NCI-H1092 treated with DMSO at 0.1 percent for 48 hours (cell line): ENCODE results near the gene PTPRN2.
"Not testable (repeated sequence)": the region's sequence is repeated elsewhere in the genome, so short reads cannot be mapped to it uniquely, and the experiment has no call there.

Experiments used
- DNase-seq: peaks from one replicate; lab custom pipeline; 2025; lab: John Stamatoyannopoulos, UW

The PTPRN2 gene

DNA sequence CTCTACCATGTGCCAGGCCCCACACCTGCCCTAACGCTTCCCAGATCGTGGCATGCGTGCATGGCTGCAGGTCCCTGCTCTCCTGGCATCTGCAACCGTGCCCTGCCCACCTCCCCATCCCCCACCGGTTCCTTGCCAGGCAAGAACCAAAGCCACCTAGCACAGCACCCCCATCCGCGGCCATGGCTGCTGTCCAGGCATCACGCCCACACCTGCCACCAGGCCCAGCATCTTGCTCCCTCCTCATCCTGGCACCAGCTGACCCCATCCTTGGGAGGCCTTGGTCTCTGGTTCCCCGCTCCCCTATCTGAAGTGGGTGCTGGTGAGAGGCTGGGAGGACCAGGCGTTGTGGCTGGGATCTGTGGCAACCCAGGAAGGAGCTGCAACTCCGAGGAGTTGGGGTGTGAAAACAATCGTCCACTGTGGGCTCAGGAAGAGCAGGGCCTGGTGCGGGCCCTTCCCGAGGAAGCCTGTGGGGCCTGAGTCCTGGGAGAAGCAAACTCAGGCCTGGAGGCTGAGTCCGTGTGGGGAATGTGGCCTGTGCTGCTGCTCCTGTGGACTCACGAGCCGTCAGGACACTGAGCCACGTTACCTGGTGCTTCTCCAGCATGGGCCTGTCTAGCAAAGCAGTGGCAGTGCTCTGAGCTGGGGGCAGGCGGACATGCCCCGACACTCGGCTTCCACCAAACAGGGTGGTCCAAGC lies 833.8 kb downstream of the PTPRN2 start:
- DNase-seq: no peak

DNA sequence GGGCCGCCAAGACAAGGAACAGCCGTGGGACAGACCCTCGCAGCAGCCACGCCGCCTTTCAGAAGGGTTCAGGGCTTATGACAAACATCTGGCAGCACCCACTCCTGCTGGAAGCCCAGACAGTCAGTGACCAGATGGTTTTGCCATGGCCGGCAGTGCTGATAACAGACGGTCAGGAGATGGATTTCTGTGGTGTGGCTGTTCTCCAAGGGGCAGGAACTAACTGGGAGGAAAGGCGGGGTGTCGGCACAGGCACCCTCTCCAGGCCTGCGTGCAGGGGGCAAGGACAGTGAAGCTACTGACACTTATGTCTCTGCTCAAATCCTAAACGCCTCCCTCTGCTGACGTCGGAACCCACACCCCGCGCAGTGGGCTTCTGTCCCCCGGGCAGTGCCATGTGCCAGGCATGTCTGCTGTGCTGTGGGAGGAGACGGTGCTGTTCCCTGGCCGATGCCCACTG lies 834.8 kb downstream of the PTPRN2 start:
- DNase-seq: no peak

DNA sequence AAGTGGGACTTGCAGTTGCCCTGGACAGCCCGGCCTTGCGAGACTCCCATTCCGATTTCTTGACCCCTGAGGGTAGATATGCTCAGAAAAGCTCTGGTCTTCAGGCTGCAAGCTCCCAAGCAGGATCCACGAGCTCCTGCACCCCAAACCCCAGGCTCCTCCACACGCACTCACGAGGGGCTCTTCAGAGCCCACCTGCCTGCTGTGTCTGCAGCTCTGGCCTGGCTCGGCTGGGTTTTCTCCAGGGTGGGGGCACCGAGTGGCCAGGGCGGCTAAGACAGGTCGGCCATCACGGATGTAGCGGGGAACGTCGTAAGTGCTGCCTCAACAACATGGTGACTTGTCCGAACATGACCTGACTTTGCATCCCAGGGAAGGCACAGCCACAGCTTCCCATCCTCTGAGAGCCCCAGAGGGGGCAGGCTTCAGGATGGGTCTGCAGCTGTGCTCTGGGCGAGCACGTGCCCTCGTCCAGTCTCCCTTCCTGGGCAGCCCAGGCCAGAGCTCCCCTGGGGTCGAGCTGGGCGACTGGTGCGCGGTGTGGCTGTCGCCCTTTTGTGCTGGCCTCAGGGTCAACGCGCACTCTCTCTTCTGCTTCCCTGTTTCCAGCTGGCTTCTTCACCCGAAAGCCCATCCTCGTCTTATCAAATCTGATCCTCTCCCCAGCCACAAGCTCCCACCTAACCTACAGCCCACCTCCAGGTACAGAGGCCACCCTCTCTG lies 835.5 kb downstream of the PTPRN2 start:
- DNase-seq: no peak

DNA sequence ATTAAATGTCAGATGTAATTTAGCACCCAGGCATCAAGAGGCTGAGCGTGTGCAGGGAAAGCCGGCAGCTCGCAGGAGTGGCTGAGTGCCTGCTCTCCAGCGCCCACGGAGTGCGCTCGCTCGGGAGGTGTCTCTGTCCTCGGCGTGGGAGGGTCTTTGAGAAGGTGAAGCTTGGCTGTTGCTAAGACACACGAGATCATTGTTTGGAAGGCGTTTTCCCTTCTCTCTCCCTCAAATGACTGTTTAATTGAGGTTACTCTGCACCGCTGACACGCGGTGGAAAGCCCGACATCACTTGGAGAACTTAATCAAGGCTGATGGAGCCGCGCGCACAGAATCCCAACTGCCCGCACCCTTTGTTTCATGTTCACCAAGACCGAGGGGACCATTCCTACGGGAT lies 836.2 kb downstream of the PTPRN2 start:
- DNase-seq: no peak

DNA sequence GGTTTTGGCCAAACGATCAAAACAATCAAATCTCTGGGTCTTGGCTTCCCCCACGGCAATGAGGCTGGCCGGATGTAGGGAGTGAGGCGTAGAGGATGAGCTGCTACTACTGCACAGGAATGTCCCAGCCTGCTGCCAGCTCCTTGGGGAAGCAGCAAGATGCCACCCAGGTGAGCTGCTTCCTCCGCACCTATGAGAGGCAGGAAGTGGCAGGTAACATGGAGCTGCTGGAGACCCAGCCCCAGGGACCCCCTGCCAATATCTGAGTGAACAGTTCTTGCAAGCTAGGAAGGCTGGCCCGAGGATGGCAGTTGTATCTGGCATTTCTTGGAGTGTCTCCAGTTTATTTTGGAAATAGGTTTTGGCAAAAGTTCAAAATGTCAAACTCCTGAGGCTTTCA lies 837.3 kb downstream of the PTPRN2 start:
- no peak for DNase-seq

DNA sequence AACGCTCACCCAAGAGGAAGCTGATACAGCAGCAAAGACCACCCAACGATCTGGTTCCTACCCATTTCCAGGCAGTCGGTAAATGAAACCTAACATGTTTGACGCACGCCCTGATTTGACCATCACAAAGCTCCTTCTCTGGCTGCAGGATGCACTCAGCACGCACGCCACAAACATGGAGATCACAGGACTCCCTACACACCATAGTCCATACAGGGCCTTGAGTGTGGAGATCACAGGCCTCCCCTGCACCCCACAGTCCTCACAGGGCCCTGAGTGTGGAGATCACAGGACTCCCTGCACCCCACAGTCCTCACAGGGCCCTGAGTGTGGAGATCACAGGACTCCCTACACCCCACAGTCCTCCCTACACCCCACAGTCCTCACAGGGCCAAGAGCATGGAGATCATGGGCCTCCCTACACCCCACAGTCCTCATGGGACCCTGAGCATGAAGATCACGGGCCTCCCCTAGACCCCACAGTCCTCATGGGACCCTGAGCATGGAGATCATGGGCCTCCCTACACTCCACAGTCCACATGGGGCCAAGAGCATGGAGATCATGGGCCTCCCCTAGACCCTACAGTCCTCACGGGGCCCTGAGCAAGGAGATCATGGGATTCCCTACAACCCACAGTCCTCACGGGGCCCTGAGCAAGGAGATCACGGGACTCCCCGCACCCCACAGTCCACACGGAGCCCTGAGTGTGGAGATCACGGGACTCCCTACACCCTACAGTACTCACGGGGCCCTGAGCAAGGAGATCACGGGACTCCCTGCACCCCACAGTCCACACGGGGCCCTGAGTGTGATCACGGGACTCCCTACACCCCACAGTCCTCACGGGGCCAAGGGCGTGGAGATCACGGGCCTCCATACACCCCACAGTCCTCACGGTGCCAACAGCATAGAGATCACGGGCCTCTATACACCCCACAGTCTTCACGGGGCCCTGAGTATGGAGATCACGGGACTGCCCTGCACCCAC lies 841.6 kb downstream of the PTPRN2 start:
- no peak for DNase-seq

DNA sequence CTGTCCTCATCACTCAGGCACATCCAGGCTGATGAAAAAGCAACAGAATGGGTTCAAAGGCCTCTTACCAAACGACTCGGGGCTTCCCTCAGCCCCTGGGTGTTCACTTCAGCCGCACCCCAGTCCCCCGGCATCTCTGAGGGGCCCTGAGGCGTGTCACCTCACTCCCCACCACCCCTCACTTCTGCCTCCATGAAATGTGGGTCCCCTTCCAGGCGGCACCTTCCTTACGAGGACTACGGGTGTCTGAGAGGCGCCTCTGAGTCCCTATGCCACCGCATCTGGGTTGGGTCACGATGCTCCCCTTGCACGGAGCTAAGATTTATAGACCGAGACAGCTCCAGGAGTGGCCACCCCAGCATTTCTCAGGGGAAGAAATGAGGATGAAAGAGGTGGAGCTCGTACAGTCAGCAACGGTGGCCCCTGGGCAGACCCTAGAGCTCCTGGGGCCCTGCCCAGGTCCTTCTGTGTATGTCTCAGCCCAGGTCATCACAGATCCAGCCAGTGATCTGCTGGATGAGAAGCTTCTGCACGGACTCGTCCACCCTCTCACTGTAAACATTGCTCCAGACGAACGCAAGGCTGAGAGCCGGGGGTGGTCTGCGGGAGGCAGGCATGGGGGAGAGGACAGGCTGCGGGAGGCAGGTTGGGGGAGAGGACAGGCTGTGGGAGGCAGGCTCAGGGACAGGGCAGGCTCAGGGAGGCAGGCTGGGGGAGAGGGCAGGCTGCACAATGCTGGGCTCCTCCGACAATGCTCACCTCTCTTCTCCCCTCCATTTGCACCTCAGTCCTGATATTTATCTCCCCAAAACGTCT lies 842.6 kb downstream of the PTPRN2 start:
- no peak for DNase-seq

DNA sequence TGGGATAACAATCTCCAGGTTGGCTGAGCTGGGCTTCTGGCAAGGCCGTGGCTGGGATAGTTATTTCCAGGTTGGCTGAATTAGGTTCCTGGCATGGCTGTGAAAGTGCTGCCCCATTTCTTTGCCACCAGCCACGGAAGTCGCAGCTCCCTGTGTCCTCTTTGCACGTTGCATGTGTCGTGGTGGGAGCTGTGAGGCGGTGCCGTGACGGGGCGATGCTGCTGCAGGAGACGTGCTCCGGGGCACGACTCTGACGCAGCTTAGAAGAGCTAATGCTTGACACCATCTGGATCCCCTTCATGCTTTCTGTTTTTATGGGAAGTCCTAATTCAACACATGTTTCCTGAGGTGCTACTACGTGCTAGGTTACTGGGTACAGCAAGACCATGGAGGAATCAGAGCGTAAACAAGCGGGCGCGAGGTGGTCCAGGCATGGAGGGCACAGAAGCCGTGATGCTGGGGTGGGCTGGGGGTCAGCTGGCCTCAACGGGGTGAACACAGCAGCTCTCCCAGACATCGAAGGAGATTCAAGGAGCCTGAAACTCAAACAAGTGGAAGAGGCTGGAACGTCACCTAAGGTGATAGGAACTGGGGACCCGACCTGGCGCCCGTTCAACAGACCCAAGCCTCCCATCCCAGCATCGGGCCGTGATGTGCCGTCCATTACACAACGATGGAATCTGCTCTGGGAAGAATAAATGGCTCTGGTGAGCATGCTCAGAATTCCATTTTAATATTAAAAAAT lies 843.7 kb downstream of the PTPRN2 start:
- DNase-seq: no peak

DNA sequence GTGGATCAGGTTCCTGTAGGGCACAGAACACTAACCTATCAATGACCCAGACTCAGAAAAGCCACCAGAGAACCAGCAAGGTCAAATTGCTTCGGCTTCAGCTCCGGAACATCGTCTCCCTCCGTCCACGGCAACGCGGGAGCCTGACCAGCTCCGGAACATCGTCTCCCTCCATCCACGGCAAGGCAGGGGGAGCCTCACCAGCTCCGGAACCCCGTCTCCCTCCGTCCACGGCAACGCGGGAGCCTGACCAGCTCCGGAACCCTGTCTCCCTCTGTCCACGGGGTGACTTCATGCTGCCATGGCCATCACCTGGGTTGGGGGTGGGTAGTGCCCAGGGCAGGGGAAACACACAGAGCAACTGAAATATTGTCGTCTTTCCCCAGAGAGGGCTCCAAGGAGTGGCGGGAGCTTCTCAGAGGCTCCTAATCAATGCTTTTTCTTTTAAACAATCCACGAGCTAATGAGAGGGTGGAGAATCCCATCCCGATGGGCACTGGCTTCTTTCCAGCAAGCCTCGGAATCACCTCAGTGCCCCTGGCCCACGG lies 847.3 kb downstream of the PTPRN2 start:
- DNase-seq: no peak

DNA sequence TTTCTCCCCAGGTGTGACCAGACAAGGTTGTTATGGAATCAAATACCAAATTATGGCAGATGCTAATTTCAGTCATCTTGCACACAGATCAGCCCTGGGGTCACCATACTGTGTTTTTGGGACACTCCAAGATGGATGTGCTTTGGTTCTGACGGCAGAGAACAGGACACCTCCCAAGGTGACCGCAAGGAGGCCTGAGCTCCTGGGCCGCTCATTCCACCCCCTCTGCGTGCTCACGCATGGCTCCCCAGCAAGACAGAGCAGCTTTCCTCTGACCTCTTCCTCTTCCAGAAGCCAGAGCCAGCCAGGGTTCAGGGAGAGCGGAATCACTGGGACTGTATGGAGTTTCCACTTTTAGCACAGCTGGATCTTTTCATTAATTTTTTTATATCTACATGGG lies 848.0 kb downstream of the PTPRN2 start:
- DNase-seq: no peak

DNA sequence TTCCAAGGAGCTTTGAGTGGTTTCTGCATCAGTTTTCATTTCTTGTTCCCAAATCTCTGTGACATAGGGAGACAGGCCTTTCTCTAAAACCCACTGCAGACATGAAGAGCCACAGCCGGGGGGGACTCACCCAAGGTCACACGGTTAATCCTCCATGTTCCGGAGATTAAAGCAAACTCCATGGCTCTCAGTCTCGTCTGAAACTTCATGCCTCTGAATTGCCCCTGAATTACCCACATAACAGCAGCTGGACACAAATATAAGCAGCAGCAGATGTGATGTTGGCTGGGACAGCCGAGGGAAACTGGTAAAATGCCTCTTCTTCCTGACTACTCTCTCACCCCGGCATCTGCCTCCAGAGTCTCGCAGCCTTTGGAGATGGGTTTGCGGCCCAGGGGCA lies 848.6 kb downstream of the PTPRN2 start:
- no peak for DNase-seq

DNA sequence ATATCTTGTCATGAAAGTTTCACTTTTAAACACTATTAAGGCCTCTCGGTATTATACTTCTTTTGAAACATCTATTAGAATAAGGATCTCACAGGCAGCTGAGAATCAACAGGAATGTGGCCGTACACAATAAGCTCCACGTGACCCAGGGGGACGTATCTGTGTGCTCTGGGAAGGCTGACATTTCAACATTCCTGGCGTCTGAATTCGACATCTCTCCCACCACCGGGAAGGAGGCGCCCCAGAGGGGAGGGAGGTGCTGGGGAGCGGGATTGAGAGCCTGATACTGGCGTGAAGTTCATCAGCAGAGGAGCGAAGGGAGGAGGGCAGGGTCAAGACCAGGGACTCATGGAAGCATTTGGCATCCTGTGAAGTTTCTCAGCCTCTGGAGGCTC lies 849.6 kb downstream of the PTPRN2 start:
- DNase-seq: no peak

DNA sequence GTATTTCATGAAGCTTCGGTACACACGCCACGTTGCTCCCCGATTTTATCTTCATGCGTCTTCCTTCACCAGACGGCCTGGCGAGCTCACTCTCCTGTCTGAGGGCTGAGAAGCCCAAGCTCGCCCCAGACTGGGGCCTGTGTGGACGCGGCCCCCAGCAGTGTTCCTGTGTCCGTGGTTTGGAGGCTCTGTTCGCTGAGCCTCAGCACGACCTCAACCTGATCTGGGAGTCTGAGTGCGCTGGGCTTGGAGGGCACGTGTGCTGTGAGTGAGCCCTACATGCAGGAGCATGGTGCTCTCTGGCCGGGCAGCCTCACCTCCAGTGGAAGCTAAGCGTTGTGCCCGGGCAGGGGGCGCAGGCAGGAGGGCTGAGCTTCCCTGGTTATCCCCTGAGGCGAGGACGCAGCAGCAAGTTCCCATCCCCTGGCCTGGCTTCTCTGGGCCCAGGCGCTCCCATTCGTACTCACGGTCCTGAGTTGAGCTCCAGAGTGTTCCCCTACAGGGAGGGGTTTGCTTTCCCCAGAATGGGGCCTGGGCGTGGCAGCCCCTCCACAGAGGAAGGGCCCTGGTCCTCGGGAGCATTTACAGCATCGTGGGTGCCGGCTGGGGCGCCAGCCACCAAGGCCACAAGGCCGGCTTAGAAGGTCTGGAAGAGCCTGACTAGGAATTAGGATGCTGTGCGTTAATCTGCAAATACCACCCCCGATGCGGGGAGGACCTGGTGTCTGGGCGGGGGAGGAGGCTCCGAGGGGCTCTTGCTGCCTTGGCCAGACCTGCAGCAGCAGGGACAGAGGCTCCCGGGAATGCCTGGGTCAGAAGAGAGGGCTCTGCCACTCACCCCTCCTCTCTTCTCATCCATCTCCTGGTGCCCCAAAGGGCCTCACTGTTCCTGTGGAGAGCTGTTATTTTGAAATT lies 850.2 kb downstream of the PTPRN2 start:
- DNase-seq: no peak

DNA sequence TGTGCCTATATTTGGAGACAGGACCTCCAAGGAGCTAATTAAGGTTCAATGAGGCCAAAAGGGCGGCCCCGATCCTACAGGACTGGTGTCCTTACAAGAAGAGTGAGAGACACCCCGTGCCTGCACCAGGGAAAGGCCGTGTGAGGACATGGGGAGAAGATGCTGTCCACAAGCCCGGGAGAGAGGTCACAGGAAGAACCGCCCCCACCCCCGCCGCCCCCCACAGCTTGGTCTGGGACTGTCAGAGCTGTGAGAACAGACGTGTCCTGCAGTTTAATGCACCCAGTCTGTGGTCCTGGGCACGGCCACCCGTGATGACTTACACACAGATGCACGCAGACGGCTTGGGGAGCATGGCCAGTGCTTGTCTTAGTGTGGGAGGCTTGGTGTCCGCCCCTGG lies 851.3 kb downstream of the PTPRN2 start:
- no peak for DNase-seq

DNA sequence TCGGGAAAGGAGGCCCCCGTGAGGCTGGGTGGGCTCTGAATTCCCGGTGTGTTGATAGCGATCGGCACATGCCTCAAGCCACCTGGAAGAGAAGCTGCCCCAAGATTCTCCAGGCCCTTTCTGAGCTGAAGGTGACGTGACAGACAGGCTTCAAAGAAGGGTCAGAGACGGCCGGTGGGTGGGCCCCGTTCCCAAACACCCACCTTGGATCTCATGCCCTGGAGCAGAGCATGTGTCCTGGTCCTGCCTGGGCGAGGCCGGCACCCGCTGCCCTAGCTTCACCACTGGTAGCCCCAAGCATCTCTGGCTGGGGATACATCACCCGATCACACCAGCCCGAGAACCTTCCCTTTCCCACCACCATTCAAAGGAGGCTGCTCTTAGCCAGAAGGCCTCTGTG lies 851.8 kb downstream of the PTPRN2 start:
- no peak for DNase-seq

DNA sequence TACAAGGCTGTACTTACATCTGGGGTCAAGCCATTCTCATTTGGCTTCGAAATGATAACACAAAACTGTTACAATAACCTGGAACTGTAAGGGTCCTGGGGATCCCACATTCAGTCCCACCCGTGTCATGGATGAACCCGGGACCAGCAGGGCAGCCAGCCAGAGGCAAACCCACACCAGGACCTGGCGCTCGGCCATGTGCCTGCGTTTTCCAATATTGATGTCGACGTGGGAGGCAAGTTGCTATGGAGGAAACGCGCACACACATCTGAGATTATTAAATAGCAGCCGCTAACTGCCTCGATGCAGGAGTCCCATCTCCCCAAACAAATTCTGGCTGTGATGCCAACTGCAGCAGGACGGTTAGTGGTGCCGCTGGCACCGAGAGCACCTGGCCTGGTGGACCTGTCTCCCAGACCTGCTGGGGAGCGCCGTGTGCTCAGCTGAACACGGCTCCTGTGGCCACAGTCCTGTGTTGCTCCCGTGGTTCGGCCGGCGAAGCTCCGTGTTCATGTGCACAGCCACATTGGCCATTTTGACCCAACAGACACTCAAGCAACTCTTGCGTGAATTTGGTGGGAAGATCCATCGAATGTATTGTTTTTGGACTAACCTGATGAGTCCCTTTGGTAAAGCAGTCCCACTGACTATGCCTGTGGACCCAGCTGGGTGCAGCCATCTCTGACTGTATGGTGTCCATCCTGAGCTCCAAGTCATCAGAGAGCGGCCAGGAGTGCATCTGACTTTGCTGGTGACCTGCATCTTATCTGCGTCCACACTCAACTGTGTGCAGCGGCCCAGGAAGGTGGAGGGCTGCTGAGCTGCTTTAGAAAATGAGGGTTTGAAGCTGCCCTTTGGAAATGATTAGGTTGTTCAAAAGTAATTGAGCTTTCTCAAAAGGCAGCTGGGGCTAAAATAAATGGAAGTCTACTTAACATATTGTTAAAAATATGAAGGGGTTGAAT lies 852.7 kb downstream of the PTPRN2 start:
- no peak for DNase-seq

DNA sequence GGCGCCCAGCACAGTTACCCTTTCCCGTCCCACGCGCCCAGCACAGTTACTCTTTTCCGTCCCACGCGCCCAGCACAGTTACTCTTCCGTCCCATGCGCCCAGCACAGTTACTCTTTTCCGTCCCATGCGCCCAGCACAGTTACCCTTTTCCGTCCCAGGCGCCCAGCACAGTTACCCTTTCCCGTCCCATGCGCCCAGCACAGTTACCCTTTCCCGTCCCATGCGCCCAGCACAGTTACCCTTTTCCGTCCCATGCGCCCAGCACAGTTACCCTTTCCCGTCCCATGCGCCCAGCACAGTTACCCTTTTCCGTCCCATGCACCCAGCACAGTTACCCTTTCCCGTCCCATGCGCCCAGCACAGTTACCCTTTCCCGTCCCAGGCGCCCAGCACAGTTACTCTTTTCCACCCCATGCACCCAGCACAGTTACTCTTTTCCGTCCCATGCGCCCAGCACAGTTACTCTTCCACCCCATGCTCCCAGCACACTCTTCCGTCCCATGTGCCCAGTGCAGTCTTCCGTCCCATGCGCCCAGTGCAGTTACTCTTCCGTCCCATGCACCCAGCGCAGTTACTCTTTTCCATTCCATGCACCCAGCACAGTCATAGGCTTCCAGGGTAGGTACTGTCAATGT lies 853.7 kb downstream of the PTPRN2 start:
- DNase-seq: not testable (repeated sequence)

DNA sequence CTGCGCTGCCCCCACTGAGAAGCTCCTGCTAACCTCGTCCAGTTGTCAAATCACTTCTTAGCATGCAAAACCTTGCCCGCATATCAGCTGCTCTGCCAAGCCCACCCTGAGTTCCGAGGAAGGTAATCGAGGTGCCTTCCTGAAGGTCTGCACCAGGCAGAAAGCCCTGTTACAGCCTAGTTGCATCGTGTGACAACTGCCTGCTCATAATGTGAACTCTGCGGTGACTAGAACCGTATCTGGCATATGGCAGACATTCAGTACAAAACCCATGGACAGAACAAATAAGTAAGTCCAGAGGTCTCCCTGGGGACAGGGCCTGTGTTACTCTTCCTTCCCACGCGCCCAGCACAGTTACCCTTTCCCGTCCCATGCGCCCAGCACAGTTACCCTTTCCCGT lies 856.5 kb downstream of the PTPRN2 start:
- DNase-seq: no peak
